ENCODE measurements around the gene PGA5.

DNA sequence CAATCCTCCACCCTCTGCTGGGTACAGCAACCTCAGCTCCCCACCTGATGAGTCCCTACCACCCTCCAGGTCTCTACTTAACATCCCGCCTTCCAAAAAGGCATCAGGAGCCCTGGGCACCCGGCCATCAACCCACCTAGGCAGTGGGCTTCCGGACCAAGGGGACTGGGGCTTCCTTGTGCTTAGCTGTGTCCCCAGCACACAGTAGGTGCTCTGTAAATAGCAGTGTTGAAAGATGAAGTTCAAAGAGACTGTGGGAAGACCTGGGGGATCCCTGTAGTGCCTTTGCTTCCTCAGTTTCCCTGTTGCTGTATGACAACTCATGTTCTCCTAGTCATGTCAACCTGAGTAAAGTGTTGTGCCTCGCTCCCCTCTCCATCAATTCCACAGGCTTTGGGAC, 33.1 kb downstream of the PGA5 start:
- TF ChIP-seq JUNB (IDR thresholded peaks at IDR 0.05): no peak
- no peak for TF ChIP-seq SPI1 (IDR thresholded peaks at IDR 0.05; ENCODE audit: borderline replicate concordance, insufficient read depth, low read depth, low read length)
- TF ChIP-seq, protein P1, sequence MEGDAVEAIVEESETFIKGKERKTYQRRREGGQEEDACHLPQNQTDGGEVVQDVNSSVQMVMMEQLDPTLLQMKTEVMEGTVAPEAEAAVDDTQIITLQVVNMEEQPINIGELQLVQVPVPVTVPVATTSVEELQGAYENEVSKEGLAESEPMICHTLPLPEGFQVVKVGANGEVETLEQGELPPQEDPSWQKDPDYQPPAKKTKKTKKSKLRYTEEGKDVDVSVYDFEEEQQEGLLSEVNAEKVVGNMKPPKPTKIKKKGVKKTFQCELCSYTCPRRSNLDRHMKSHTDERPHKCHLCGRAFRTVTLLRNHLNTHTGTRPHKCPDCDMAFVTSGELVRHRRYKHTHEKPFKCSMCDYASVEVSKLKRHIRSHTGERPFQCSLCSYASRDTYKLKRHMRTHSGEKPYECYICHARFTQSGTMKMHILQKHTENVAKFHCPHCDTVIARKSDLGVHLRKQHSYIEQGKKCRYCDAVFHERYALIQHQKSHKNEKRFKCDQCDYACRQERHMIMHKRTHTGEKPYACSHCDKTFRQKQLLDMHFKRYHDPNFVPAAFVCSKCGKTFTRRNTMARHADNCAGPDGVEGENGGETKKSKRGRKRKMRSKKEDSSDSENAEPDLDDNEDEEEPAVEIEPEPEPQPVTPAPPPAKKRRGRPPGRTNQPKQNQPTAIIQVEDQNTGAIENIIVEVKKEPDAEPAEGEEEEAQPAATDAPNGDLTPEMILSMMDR (IDR thresholded peaks at IDR 0.05 in 2 of 3, conservative IDR thresholded peaks at IDR 0.05 in 1 of 3; ENCODE audit: control insufficient read depth in 2 of 3, extremely low read depth in 1 of 3, insufficient read depth in 1 of 3, low read depth in 3 of 3, low read length in 3 of 3): no peak
- TF ChIP-seq, protein P2, sequence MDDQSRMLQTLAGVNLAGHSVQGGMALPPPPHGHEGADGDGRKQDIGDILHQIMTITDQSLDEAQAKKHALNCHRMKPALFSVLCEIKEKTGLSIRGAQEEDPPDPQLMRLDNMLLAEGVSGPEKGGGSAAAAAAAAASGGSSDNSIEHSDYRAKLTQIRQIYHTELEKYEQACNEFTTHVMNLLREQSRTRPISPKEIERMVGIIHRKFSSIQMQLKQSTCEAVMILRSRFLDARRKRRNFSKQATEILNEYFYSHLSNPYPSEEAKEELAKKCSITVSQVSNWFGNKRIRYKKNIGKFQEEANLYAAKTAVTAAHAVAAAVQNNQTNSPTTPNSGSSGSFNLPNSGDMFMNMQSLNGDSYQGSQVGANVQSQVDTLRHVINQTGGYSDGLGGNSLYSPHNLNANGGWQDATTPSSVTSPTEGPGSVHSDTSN (IDR thresholded peaks at IDR 0.05; ENCODE audit: insufficient replicate concordance, low read depth, low read length): no peak
- no peak for TF ChIP-seq POLR2A (IDR thresholded peaks at IDR 0.05; ENCODE audit: low read depth, low read length)
- no peak for TF ChIP-seq NBN (IDR thresholded peaks at IDR 0.05)
- TF ChIP-seq, protein P3, sequence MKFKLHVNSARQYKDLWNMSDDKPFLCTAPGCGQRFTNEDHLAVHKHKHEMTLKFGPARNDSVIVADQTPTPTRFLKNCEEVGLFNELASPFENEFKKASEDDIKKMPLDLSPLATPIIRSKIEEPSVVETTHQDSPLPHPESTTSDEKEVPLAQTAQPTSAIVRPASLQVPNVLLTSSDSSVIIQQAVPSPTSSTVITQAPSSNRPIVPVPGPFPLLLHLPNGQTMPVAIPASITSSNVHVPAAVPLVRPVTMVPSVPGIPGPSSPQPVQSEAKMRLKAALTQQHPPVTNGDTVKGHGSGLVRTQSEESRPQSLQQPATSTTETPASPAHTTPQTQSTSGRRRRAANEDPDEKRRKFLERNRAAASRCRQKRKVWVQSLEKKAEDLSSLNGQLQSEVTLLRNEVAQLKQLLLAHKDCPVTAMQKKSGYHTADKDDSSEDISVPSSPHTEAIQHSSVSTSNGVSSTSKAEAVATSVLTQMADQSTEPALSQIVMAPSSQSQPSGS (IDR thresholded peaks at IDR 0.05; ENCODE audit: low read length): no peak
- no peak for TF ChIP-seq RFX5 (IDR thresholded peaks at IDR 0.05; ENCODE audit: low read depth, low read length)
- TF ChIP-seq, protein P4, sequence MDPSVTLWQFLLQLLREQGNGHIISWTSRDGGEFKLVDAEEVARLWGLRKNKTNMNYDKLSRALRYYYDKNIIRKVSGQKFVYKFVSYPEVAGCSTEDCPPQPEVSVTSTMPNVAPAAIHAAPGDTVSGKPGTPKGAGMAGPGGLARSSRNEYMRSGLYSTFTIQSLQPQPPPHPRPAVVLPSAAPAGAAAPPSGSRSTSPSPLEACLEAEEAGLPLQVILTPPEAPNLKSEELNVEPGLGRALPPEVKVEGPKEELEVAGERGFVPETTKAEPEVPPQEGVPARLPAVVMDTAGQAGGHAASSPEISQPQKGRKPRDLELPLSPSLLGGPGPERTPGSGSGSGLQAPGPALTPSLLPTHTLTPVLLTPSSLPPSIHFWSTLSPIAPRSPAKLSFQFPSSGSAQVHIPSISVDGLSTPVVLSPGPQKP (IDR thresholded peaks at IDR 0.05; ENCODE audit: low read depth, low read length): no peak
- TF ChIP-seq TAF1 (IDR thresholded peaks at IDR 0.05; ENCODE audit: borderline replicate concordance, low read depth, low read length): no peak
